ENCODE measurements around the gene FERMT2.

DNA sequence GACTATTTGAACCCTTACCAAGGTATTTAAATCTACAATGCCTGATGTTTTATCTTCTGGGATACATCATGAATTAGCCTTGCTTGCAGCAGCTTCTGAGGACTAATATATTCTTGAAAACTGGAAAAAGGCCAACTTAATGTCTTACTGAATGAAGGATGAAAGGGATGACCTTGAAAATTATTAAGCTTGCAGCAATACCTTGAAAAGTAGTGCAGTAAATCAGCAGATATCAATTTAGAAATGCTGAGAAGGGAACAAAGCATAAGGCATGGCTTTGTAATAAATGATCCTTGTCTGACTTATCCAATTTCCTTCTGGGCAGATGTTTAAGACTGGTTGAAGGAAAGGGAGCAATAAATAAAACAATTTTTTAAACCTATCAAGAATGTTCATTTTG lies 37.3 kb upstream of the FERMT2 start:
- TF ChIP-seq POLR2A (IDR thresholded peaks at IDR 0.05) = no peak
- TF ChIP-seq, protein P1, sequence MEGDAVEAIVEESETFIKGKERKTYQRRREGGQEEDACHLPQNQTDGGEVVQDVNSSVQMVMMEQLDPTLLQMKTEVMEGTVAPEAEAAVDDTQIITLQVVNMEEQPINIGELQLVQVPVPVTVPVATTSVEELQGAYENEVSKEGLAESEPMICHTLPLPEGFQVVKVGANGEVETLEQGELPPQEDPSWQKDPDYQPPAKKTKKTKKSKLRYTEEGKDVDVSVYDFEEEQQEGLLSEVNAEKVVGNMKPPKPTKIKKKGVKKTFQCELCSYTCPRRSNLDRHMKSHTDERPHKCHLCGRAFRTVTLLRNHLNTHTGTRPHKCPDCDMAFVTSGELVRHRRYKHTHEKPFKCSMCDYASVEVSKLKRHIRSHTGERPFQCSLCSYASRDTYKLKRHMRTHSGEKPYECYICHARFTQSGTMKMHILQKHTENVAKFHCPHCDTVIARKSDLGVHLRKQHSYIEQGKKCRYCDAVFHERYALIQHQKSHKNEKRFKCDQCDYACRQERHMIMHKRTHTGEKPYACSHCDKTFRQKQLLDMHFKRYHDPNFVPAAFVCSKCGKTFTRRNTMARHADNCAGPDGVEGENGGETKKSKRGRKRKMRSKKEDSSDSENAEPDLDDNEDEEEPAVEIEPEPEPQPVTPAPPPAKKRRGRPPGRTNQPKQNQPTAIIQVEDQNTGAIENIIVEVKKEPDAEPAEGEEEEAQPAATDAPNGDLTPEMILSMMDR (IDR thresholded peaks at IDR 0.05) = no peak
